ENCODE measurements around the gene NBAS.

DNA sequence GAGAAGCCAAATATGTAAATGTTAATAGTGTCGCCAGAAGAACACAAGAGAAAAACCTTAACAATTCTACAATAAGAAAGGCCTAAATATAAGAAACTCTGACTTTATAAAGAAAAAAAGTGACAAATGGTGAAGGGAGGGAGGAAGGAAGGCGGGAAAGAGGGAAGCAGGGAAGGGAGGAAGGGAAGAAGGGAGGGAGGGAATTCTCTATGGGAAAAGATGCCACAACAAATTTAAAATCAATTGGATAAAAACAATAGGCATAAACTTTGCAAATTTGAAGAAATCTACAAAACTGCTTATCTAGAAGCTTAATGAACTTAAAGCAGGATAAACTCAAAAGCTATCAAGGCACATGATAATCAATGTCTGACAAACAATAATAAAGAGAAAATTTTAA is 16.9 kb downstream of the NBAS start:
- no peak for TF ChIP-seq EZH2 (IDR thresholded peaks at IDR 0.05; ENCODE audit: low read length, missing control alignments)
- TF ChIP-seq, protein P1, sequence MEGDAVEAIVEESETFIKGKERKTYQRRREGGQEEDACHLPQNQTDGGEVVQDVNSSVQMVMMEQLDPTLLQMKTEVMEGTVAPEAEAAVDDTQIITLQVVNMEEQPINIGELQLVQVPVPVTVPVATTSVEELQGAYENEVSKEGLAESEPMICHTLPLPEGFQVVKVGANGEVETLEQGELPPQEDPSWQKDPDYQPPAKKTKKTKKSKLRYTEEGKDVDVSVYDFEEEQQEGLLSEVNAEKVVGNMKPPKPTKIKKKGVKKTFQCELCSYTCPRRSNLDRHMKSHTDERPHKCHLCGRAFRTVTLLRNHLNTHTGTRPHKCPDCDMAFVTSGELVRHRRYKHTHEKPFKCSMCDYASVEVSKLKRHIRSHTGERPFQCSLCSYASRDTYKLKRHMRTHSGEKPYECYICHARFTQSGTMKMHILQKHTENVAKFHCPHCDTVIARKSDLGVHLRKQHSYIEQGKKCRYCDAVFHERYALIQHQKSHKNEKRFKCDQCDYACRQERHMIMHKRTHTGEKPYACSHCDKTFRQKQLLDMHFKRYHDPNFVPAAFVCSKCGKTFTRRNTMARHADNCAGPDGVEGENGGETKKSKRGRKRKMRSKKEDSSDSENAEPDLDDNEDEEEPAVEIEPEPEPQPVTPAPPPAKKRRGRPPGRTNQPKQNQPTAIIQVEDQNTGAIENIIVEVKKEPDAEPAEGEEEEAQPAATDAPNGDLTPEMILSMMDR (conservative IDR thresholded peaks at IDR 0.05 in 1 of 2, IDR thresholded peaks at IDR 0.05 in 1 of 2; ENCODE audit: low read depth in 1 of 2, low read length in 2 of 2), result no peak
